T-helper 9 cell (primary cell): ENCODE measurements around the gene RNF4.
A peak's percentile ranks its signal among the peaks of the same experiment; 100 is the strongest.

ENCODE experiments used
- DNase-seq: peaks from one replicate; pipeline ENCODE4 v3.0.0-alpha.2; 2020

RNF4 gene

GRCh38 chr4:2438822-2439718, 29.8 kb upstream of the RNF4 start:
- no peak for DNase-seq

DNA sequence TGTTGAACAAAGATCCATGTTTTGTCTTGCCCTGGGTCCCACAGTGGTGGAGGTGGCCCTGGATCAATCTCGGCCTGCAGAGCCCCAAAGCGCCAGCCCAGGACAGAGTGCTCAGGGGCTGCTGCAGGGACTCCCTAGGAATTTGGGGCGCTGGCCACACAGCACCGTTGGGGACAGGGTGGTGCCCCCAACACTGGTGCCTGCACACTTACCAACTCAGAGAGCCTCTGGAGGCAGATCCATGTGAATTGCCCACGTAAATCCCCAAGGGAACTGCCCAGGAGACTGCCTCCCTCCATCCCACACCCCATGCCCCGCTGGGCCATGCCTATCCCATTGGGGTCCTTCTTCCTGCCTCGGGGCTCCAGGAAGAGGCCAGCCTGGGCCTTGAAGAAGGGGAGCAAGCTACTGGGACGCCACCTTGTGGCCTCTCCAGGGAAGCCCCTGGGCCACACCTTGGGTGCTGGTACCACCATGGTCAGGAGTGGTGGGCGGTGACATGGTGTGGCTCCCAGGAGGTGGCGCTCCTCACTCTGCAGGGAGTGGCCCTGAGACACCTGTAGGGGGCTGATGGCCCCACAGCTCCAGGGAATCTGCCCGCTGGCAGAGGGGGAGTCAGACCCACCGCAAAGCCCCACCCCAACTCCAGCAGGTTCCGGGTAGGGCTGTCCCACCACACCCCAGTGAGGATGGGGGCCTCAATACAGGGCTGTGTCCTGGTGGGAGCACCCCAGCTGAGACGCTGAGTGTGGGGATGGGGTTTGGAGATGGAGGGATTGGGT, 27.3 kb upstream of the RNF4 start:
- DNase-seq, result peak; percentile 61

DNA sequence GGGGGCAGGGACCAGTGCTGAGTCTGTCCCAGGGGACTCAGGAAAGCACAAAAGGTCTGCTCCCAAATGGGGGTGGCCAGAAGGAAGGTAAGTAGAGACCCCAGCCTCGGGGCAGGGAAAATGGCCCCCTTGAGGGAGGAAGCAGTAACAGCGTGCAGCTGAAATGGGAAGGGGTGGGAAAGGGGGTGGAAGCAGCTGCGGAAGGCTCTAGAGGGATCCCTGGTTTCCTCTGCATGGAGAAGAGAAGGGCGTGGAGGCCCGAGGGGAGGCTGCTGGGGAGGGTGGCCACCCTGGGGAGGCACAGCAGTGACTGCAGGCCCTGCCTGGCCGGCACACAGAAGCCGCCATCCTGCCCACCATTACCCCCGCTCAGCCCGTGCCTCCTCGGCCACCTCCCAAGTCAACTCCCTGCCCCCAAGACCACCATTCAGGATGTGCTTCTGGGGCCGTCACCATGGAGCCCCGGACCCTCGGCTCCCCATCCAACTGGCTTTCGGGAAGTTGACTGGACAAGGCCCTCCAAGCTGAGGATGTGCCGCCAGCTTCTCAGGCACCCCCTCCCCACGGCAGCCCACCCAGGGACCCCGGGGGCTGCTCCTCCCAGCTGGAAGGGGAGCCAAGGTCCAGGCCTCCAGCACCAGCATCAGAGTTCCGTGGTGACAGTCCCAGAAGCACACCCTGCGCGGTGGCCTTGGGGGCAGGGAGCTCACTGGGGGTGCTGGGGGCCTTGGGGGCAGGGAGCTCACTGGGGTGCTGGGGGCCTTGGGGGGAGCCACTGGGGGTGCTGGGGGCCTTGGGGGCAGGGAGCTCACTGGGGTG, 26.5 kb upstream of the RNF4 start:
- DNase-seq, result no peak

DNA sequence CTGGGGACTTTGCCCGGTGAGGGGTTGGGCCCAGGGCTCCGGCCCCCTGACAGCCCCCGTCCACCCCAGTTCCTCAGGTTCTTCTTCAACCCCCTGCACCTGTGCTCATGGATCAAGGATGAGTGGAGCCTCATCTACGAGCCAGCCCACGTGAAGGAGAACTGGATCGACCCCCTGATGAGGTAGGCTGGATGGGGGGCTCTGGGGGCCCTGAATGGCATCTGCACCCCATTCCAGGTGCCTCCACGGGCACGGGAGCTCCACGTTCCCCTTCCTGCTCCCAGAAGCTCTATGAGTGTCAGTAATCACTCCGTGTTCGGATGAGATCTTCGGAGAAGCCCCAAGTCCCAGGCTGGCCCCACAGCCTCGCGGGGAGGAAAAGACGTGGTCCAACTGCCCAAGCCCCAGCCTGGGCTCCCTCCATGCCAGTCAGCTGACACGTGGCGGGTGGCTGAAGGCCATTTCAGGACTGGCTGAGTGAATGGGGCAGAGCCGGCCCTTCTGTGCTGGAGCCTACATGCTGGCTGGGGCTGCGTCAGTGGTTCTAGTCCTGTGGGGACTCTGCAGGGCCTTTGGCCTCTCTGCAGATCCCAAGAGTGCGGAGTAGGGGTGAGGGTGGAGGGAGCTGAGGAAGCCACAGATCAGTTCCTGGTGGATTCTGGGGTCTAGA, 25.7 kb upstream of the RNF4 start:
- DNase-seq, result no peak

DNA sequence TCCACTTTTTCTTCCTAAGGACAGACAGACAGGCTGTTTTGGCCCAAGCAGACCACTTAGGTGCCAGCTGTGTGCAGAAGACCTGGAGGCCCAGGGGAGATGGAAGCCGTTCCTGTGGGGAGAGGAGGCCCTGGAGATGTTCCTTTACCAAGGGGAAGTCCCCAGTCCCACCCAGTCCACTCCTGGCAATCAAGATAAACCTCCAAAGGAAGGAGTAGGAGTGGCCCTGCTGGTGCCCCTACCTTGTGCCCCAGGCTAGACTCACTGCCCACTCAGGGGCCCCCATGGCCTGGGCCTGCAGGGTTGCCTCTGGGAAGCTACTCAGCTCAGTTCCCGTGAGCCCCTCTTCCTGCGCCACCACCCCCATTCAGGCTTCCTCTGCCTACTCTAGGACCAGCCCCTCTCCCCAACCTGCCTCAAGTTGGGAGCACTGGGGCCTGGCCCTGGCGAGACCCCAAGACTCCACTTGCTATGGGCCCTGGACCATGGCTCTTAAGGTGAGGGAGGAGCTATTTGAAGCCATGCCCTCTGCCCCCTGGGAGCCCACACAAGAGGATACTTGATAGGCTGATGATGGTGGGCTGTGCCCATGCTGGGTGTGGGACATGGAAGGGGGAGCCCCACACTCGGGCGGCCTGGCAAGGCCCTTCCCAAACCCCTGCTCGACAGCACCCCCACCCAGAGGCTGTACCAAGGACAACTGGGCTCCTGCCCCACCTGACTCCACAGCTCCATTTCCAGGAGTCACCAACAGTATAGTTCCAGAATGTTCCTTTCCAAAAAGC, 24.8 kb upstream of the RNF4 start:
- no peak for DNase-seq

- DNase-seq, result no peak
Measured at GRCh38 chr4:2445130-2445529, 23.8 kb upstream of the RNF4 start.

GRCh38 chr4:2445571-2445970, 23.3 kb upstream of the RNF4 start:
- no peak for DNase-seq

GRCh38 chr4:2446656-2447564, 22.0 kb upstream of the RNF4 start:
- no peak for DNase-seq

- no peak for DNase-seq
Measured at GRCh38 chr4:2448589-2448988, 20.3 kb upstream of the RNF4 start.

GRCh38 chr4:2449051-2449450, 19.9 kb upstream of the RNF4 start:
- no peak for DNase-seq

GRCh38 chr4:2449511-2450392, 19.2 kb upstream of the RNF4 start:
- DNase-seq, result no peak

DNA sequence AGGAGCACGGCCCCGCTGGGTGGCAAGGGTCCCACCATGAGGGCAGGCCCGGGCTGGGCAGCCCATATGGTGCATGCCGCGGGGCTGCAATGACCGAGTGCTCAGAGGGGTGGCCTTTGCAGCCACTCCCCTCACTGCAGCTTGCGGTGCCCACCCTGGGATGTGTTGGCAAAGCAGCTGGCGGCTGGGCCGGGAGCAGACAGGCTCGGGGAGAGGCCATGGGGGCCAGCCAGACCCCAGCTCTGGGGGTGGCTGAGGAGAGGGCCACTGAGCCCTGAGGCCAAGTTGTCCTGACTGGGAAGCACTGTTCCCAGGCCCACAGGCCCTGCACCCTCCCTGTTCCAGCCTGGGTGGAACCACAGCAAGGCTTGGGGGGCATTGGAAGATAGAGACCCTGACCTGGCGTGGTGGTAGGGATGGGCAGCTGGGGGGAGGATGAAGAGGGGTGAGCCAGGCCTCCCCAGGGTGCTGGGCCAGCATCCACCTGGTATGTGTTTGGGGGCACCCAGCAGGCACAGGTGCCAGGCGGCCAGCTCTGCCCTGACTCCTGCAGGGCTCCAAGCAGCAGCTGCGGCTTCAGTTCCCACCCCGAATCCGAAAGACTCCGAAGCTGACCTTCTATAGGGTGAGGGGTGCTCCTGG, 18.4 kb upstream of the RNF4 start:
- no peak for DNase-seq

- DNase-seq, result no peak
Measured at GRCh38 chr4:2451036-2451520, 17.8 kb upstream of the RNF4 start.

DNA sequence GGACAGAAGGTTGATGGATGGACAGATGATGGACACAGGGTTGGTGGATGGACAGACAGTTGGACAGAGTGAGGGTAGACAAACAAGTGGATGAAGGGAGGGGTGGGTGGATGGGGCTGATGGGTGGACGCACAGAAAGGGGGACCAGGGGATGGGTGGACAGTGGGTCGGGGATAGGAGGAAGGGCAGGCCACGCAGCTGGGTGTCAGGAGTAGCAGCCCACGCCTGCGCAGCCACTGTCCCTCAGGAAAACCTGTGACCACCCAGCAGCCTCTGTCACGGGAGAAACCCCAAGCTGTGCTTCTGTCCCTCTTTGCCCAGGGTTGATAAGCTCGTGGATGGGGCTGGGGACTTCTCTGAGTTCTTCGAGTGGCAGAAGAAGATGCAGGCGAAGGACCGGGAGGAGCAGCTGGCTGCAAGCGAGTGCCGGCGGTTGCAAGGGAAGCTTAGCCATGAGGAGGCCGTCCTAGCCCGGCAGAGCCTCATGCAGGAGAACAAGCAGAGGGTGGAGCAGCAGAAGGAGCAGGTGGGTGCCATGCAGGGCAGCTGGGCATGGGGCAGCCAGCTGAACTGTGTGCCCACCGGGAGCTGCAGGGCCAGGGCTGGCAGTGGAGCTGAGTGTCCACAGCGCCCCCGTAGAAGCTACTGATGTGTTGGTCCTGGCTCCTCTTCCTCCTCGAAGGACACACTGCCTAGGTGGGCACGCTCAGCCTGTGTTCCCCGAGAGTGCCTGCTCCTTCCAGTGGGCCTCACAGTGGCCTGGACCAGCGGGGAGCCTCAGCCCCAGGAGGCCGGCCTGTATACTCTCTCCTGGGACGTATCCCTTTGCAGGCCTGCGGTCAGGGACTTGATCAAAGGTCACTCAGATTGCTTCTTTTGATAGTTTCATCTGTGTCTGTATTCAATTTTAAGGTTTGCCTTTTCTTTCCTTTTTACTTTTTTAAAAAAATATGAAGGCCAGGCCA, 16.8 kb upstream of the RNF4 start:
- no peak for DNase-seq

GRCh38 chr4:2457481-2458295, 11.2 kb upstream of the RNF4 start:
- DNase-seq, result no peak
